Stimulated activated CD4-positive, alpha-beta T cell treated with anti-CD3 and anti-CD28 coated beads, TNF-alpha, amount 100 ng/mL, for 24 hours (primary cell): Measurements from ENCODE around the gene CCNY.

Experiments
- DNase-seq, 3 experiments: peaks; one replicate each; pipeline ENCODE4 v3.0.0-alpha.2; 2020; ENCODE audit warnings: low read depth in 3 of 3

Gene CCNY

DNA sequence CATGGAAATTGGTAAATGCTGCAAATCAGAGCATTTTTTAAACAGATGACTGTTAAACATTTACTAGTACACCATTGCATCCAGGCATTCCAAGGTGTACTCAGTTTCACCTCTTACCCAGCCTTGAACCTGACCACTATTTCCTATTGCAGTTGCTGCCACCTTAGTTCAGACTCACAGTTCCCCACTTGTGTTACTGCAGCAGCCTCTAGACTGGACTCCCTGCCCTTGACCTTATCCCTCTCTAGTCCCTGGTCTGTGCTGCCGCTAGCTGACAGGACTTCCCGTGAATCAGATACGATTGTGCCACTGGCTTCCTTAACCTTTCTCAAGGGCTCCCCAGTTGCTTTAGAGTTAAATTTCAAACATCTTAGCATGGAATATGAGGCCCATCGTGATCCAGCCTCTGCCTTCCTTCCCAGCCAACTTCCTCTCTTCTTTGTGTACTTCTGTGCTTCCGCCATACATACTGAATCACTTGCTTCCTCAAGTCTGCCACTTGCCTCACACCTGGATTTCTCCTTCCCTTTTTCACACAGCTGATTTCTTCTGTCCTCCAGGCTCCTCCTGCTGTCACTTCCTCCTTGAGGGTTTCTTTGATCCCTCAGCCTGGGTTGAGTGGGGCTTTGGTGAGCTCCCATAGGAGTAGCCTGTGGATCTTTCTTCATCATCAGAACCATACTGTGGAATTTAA is 150.1 kb downstream of the CCNY start:
- DNase-seq, result no peak

DNA sequence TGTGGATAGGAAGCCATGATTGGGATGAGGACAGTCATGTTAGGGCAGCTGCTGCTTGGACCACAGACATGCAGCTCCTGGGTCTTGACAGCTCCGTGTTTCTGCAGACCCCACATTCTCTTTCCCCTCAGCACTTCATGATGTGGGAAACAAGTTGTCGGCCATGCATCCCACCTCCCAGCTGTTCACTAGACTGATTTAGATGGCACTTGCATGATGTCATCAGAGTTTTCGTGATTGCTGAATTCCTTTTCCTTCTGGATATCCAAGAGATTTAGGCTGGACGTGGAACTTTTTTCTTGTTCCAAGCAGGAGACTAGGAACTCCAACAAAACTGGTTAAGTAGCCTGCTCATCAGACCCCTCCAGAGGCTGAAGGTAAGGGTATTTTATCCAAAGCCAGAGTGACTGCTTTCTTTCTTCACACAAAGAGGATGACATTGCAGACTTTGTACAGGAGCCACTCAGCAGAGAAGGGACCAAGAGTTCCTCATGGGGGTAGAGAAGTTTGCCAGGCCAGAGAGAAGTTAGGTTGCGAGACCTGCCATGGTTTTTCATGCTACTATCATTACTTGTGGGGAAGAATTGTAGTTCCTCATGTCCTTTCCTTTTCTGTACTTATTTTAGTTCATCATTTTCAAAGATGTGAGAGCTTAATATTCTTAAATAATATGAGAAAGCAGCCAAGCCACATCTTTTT is 151.2 kb downstream of the CCNY start:
- no peak for DNase-seq

DNA sequence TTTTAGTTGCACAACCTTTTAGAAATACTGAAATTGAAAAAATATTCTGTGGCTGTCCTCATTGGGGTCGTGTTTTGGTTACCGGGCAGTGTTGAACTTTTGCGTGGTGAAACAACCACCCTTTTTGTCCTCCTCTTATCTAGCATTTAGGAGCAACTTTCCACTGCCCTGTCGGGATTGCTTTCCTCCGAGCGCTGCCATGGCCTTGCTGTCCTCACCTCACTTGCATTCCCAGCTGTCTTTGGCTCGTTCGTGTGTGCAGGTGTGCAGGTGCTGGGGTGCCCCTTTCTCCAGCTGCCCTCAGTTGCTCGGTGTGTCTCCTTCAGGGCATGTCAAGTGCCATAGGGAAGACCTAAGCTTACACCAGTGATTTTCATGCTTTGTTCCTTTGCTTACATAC is 151.9 kb downstream of the CCNY start:
- no peak for DNase-seq

DNA sequence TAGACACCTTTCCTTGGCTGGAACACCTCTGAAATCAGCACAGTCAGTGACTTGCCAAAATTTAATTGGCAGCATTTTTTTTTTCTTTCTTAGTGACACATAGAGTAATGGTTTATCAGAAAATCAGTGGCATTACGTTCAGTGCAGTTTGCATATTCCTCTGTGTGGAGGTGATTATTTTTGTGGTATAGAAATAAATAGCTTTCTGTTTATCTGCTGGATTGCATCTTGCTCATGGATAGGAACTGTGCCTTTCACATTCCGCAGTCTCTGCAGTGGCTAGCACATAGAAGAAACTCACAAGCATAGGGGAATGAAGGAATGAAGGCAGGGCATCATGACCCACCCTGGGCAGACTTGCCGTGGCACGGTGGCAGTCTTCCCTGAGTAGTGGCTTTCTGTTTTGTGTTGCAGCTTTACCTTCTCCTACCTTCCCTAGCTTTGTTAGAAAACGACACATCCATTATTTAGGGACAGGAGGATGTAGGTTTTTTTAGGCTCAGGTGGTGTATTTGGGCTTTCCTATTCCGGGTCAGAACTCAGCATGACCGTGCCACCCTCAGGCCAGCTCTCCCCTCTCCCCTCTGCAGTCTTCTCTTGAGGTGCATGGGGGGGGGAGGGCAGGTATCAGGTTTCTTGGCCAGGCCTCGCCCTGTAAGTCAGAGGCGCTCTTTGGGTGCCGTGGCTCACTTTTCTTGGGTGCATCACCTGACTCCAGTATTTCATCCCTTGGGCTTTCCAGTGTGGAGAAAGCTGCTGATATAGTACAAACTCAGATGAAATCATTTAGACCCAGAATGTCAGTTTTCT is 156.3 kb downstream of the CCNY start:
- DNase-seq, result no peak

DNA sequence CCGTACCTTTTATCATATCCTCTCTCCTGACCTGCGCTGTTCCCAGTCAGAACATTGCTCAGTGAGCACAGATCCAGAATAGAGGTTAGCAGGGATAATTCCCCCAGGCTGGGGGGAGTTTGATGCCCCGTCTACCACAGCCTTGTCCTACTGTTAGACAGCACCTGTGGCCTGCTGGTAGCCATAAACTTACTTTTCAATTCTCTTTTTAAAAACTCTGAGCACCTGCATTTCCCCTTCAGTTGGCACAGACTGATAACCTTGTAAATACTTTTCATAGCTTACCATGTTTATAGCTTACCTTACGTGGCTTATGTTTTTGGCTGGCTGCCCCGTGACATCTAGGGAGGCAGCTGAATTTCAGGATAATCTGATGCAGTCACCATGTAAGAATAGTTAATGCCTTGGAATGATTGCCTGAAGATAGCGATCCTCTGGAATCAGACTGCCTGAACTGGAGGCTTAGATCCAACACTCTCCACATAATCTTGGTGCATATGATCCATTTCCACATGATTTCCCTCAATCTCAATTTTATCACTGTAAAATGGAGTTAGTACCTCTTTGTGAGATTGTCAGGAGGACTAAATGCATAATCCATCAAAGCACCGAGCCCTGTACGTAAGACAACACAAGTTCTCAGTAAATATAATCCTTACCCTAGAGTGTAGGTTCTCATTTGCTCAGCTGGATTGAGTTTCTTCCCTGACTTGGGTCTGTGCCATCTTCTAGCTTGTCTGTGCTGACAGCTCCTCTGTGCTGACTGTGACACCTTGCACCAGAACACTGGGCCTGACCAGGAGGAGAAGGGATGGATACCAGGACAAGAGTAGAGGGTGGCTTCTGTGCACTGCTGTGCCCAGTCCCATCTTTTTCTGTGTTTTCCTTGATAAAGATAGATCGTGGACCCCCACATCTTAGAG is 157.1 kb downstream of the CCNY start:
- no peak for DNase-seq

DNA sequence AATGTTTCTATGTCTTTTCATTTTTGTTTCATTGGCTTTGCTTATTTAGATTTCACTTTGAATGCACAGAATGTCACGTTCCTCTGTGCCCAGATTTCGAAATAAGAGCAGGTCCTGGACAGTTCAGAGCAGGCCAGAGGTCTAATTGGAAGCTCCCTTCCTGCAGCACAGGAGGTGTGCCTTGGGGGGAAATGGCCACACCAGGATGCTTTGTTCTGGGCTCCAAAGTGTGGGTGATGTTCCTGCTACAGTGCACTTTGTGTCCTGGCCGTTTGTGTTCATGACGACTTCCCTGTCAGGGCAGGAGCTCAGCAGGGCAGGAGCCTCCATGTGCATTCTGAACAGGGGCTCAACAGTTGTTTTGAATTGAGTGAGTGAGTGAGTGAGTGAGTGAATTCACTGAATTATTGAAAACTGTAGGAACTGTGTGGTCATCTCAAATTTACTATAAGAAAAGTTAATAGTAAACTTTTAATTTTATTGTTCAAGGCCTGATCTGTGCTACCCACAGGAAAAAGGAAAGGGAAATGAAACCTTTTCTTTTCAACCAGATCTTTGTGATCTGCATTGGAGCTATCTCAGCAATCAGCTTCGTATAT is 159.3 kb downstream of the CCNY start:
- no peak for DNase-seq

DNA sequence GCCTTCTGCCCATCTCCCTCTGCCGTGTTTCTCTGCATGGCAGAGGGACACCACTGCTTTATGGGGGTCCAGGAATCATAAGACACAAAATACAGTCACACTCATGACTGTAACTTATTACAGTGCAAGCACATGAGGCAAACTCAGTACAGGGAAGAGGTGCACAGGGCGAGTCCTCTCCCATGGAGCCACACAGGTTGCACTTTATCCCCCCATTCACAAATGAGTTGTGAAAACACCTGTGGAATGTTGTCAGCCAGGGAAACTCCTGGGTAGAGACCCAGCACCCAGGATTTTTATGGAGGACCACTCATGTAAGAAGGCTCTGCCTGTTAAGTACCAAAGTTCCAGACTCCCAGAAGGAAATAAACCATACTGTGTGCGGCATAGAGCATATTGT is 161.6 kb downstream of the CCNY start:
- no peak for DNase-seq

DNA sequence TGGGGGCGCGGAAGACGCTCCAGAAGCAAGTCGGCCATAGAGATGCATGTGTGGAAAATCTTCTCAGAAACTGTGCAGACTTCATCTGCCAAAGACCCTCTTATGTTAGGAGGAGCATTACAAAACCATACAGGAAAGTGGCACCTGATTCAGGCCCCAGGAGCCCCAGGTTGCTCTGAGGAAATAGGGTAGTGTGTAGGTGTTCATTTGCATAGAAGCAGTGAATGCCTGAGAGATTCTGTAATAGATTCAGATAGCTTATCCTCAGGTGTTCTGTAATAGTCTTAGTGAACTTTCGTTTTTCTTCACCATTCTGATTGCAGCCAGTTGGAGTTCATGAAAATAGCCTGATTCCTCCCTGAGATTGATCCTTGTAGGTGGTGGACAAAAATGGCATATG is 162.4 kb downstream of the CCNY start:
- no peak for DNase-seq

DNA sequence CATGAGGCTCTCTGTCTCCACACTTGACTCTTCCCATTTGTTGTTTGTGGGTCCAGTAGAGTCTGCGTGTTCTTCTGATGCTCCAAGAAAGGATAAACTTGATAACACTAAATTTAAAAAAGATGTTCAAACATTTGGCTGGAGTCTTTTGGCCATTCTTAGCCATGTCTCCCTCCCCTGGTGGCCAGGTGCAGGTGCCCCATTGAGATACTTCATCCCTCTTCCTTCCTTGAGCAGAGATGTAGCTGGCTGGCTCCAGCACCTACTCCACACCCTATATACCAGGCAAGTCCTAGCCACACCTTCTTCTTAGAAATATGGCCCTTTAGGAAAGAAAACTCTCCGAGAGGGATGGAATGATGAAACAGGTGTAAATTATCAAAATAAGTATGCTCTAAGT is 165.6 kb downstream of the CCNY start:
- no peak for DNase-seq

DNA sequence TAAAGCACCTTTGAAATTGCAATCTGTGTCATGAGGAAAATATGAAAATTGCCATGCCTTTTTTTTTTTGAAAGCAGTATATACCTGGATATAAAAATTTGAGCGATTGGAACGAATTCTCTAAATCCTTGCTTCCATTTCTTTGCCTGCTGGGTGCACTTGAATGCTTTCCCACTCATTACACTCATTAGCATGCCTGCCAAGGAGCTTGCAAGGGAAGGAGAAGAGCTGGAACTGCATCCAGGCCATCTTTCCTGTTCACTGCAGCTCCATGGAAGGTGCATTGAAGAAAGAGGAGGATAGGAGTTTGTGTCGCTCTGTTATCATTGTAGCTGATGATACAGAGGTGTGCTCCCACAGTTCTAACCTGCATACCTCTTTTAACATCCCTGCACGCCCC is 166.4 kb downstream of the CCNY start:
- no peak for DNase-seq

DNA sequence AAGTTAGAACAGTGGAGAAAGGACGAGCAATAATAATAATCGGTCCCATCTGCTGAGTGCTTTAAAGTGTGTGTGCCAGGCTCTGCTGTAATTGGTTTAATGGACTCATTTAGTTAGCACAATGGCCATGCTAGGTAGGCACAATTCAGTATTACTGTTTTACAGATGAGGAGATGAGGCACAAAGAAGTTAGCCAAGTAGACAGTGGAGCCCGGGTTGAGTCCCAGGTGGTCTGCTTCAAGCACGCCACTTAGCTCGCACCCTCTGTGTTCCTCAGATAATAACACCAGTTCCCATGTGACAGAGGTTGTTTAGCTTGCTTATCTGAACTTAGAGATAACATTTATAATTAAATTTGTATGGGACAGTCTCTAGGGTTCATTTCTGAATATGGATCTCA is 167.3 kb downstream of the CCNY start:
- no peak for DNase-seq

DNA sequence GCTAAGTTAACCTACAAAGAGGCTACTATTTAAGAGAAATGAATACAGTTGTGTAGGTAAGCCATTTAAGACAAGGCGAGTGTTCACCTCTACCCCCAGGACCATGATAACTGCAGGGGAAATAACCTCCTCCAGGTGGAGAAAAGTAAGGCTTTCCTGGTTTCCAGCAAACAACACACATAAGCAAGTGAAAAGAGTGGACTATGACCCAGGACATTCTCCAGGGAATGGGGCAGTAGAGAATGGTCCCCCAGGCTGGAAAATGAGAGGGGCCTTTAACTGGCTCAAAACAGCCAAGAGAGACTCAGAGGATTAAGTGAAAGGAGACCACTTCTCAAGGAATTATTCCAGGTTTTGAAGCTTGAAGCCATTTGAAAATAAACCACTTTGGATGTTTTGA is 167.8 kb downstream of the CCNY start:
- DNase-seq, result no peak

DNA sequence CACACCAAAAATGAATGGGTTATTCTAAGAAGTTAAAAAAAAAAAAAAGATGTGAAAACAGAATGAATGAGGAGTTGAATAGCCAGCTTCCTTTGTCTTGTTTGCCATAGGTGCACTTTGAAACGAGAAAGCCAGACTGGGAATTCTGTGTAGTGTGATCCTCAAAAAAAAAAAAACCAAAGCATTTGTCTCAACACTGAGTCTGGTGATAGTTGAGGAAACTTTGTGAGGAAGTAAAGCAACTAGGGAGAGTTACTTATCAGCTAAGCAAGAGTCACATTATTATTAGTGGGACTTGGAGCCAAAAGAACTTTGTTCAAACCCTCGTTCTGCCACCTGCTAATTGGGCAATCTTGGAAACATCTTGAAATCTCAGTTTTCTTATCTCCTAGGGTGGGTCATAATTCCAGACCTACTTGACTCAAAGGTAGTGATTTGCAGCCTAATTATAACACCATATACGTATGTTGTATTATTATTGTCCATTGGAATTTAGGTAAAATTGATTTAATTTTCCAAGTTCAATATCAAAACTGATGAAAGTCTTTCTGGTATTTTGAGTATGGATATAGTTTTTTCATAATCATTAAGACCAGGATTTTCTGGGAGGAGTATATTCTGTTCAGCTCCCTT is 169.0 kb downstream of the CCNY start:
- no peak for DNase-seq

DNA sequence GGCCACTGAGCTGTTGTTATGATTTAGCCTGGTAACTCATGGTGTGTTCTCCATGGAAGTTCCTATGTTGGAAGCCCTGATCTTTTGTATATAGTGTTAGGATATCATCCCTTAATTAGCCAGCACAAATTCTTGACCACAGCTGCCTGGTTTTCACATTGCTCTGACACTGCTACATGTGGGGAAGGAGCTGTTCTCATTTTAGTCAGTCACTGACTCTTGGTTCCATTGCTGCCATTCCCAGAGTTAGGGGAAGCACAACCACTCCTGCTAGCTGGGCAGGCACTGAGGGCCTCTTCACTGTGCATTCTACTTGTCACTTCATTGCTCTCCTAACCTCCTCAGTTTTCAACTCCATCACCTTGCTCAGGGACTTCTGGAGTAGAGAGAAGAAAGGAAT is 170.4 kb downstream of the CCNY start:
- no peak for DNase-seq

DNA sequence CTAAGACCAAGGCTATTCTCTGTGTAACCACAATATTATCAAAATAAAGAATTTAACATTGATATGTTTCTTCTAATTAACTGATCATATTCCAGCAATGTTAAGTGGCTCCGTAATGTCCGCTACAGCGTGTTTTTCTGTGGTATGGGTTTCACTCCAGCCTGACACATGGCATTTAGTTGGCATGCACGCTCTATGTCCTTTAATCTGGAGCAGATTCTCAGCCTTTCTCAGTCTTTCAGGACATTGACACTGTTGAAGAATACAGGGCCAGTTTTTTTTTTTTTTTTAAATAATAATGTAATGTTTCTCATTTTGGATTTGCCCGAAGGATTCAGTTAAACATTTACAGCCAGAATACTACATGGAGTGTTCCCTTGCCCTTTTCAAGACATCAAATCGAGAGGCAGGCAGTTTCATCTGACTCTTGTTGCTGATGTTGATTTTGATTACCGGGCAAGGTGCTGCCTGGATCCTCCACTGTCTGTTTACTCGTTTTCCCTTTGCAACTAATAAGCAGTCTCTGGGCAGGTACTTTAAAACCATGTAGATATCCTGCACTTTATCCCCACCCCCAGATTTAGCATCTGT is 171.3 kb downstream of the CCNY start:
- no peak for DNase-seq

DNA sequence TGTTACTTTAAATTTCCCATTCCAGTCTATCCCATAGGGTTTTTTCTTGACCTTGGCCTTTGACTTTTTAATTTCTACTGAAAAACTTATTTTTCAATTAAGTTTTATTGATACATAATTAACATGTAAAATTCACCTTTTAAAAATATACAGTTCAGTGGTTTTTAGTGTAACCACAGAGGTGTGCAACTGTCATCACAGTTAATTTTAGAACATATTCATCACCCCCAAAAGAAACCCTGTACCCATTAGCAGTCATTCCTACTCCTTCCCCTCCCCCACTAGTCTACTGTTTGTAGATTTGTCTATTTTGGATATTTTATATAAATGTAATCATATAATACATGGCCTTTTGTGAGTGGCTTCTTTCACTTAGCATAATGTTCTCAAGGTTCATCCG is 172.3 kb downstream of the CCNY start:
- no peak for DNase-seq

DNA sequence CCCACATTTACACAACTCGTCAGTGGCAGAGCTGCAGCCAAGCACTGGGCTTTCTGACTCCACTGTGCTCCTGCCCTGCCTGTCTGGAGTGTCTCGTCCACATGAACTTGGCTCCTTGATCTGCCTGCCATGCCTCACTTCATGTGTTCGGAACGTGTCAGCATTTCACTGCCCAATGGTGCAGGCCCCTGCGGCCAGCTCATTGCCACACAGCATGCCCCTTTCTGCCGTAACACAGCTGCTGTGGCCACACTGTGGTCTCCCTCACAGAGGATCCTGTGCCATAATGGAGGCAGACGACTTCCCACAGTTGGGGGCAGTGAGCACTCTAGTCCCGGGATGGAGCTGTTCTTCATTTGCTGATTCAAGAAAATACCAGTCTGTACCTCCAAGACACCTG is 174.6 kb downstream of the CCNY start:
- no peak for DNase-seq

DNA sequence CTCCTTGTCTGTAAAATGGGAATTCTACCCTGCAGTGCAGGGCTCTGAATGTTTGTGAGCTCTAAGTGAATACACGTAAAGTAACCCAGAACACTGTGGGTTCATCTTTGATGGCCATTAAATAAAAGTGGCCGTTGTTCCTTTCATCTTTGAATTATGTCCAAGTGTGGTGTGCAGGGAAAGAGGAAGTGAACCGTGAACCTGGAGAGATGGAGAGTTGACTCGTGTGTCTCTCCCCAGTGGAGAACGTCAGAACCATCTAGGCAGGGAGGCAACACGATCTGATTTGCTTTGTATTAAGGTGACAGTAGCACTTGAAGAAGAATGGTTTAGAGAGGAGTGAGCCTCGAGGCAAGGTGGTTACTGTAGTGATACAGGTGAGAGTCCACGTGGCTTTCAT is 175.3 kb downstream of the CCNY start:
- DNase-seq, result no peak

DNA sequence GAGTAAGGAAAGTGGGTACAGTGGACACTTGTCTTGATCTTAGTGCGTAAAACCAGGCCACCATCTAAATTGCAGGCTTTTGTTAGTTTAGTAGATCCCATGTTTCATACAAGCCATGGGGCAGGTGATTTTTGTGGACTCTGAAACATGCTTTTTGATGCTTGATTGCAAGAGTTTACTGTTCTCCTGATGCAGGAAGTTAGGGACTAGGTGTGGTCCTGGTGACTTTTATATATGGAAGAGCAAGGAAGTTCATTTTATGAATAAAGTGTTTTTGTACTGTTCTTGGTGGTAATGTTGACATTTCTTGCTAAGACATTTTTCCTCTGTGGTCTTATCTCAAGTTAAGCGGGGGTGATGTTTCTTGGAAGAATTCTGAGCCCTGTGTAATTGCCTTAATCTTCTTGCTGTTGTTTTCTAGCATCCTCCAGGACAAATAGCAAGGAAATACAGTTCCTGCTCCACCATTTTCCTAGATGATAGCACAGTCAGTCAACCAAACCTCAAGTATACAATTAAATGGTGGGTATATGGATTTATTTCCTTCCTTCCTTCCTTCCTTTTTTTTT is 179.9 kb downstream of the CCNY start:
- no peak for DNase-seq
